BLaER1 treated with 17β-estradiol and CSF1 and Interleukin-3, amounts not matched to agents 10 nM and 100 nM (cell line): ENCODE data around the gene TK2.

Source experiments
- H3K27ac ChIP-seq, 11 experiments: shearing (Covaris generic); formaldehyde crosslinking; 2 replicates each; pipeline ENCODE4 v1.8.1; 2022
- H3K27me3 ChIP-seq, 11 experiments: shearing (Covaris generic); formaldehyde crosslinking; 2 replicates each; pipeline ENCODE4 v1.8.1; 2022
- H3K36me3 ChIP-seq, 11 experiments: shearing (Covaris generic); formaldehyde crosslinking; 2 replicates each; pipeline ENCODE4 v1.8.1; 2022
- H3K4me1 ChIP-seq, 10 experiments: shearing (Covaris generic); formaldehyde crosslinking; 2 replicates each; pipeline ENCODE4 v1.8.1; 2022
- H3K4me2 ChIP-seq, 11 experiments: shearing (Covaris generic); formaldehyde crosslinking; 2 replicates each; pipeline ENCODE4 v1.8.1; 2022
- H3K4me3 ChIP-seq, 10 experiments: shearing (Covaris generic); formaldehyde crosslinking; 2 replicates each; pipeline ENCODE4 v1.8.1; 2022
- H3K9ac ChIP-seq, 11 experiments: shearing (Covaris generic); formaldehyde crosslinking; 2 replicates each; pipeline ENCODE4 v1.8.1; 2022
- H3K9me3 ChIP-seq, 11 experiments: shearing (Covaris generic); formaldehyde crosslinking; replicated peaks in 1 of 11; 2 replicates each; pipeline ENCODE4 v1.8.1; 2022
- H4K20me1 ChIP-seq, 11 experiments: shearing (Covaris generic); formaldehyde crosslinking; 2 replicates each; pipeline ENCODE4 v1.8.1; 2022
- Cebpa-rat ChIP-seq, 11 experiments: shearing (Covaris generic); IDR thresholded peaks; 2 replicates each; pipeline ENCODE4 v1.8.1; 2022

TK2 gene

GRCh38 chr16:66473654-66474519, 76.0 kb downstream of the TK2 start:
- H3K36me3 ChIP-seq, result no peaks in the 10 kb centered on the region
- H3K27ac ChIP-seq, result no peak overlapping the region
- peaks cover 16 to 46% (median 37%) of the 10 kb centered on the region in 10 experiments for H3K4me1 ChIP-seq
- no peak overlapping the region for H3K9ac ChIP-seq
- no peak overlapping the region for H3K4me3 ChIP-seq
- no peaks in the 10 kb centered on the region for H4K20me1 ChIP-seq
- H3K9me3 ChIP-seq, result no peaks in the 10 kb centered on the region
- no peaks in the 10 kb centered on the region for H3K27me3 ChIP-seq
- 0 out of 22 replicates have a peak overlapping the region, but pooled peaks of 1 of the 11 experiments have one; percentile 3 for H3K4me2 ChIP-seq
- no peak for TF ChIP-seq Cebpa-rat (IDR thresholded peaks at IDR 0.05)

- H3K27me3 ChIP-seq, result no peaks in the 10 kb centered on the region
- H3K4me3 ChIP-seq, result no peak overlapping the region
- peaks cover 8 to 38% (median 30%) of the 10 kb centered on the region in 10 experiments for H3K4me1 ChIP-seq
- H3K27ac ChIP-seq, result no peak overlapping the region
- no peaks in the 10 kb centered on the region for H3K9me3 ChIP-seq
- no peak for TF ChIP-seq Cebpa-rat (IDR thresholded peaks at IDR 0.05)
- H3K9ac ChIP-seq, result no peak overlapping the region
- H4K20me1 ChIP-seq, result no peaks in the 10 kb centered on the region; a peak in 1 of 22 replicates
- H3K36me3 ChIP-seq, result no peaks in the 10 kb centered on the region
- H3K4me2 ChIP-seq, result no peak overlapping the region
Measured at GRCh38 chr16:66473051-66473571, 76.8 kb downstream of the TK2 start.

- H3K4me1 ChIP-seq, result peaks cover 0 to 26% (median 17%) of the 10 kb centered on the region in 10 experiments; a peak in 18 of 20 replicates
- no peak overlapping the region for H3K9ac ChIP-seq
- H3K36me3 ChIP-seq, result no peaks in the 10 kb centered on the region
- H3K4me3 ChIP-seq, result no peak overlapping the region
- peaks cover 0 to 9% (median 2%) of the 10 kb centered on the region in 11 experiments; a peak in 13 of 22 replicates for H3K9me3 ChIP-seq
- H4K20me1 ChIP-seq, result no peaks in the 10 kb centered on the region; a peak in 1 of 22 replicates
- H3K27ac ChIP-seq, result no peak overlapping the region
- TF ChIP-seq Cebpa-rat (IDR thresholded peaks at IDR 0.05), result no peak
- no peak overlapping the region for H3K4me2 ChIP-seq
- H3K27me3 ChIP-seq, result no peaks in the 10 kb centered on the region
Measured at GRCh38 chr16:66471716-66472393, 78.1 kb downstream of the TK2 start.

GRCh38 chr16:66471264-66471663, 78.7 kb downstream of the TK2 start:
- Histone ChIP-seq H3K4me1 (peaks cover 0 to 20% (median 11%) of the 10 kb centered on the region in 10 experiments; a peak in 18 of 20 replicates), H3K4me2 (no peak overlapping the region), H3K27ac (no peak overlapping the region), H3K27me3 (no peaks in the 10 kb centered on the region), H4K20me1 (no peaks in the 10 kb centered on the region; a peak in 1 of 22 replicates), H3K4me3 (no peak overlapping the region), H3K9ac (no peak overlapping the region), H3K36me3 (no peaks in the 10 kb centered on the region), H3K9me3 (peaks cover 0 to 15% (median 8%) of the 10 kb centered on the region in 11 experiments; a peak in 16 of 22 replicates)
- TF ChIP-seq Cebpa-rat (IDR thresholded peaks at IDR 0.05), result no peak

- H3K4me1 ChIP-seq, result peaks cover 0 to 17% (median 10%) of the 10 kb centered on the region in 10 experiments; a peak in 18 of 20 replicates
- no peak overlapping the region for H3K27ac ChIP-seq
- H3K36me3 ChIP-seq, result no peaks in the 10 kb centered on the region
- H3K9me3 ChIP-seq, result peaks cover 0 to 19% (median 10%) of the 10 kb centered on the region in 11 experiments; a peak in 16 of 22 replicates
- TF ChIP-seq Cebpa-rat (IDR thresholded peaks at IDR 0.05), result no peak
- no peaks in the 10 kb centered on the region; a peak in 1 of 22 replicates for H4K20me1 ChIP-seq
- H3K4me3 ChIP-seq, result no peak overlapping the region
- H3K4me2 ChIP-seq, result no peak overlapping the region
- H3K27me3 ChIP-seq, result no peaks in the 10 kb centered on the region
- no peak overlapping the region for H3K9ac ChIP-seq
Measured at GRCh38 chr16:66470556-66470955, 79.4 kb downstream of the TK2 start.

GRCh38 chr16:66469947-66470546, 79.9 kb downstream of the TK2 start:
- no peaks in the 10 kb centered on the region for H3K36me3 ChIP-seq
- H3K27ac ChIP-seq, result no peak overlapping the region
- no peak for TF ChIP-seq Cebpa-rat (IDR thresholded peaks at IDR 0.05)
- H4K20me1 ChIP-seq, result no peaks in the 10 kb centered on the region; a peak in 1 of 22 replicates
- no peak overlapping the region for H3K9ac ChIP-seq
- no peak overlapping the region for H3K4me2 ChIP-seq
- peaks cover 0 to 12% (median 5%) of the 10 kb centered on the region in 10 experiments; a peak in 18 of 20 replicates for H3K4me1 ChIP-seq
- peaks cover 0 to 19% (median 10%) of the 10 kb centered on the region in 11 experiments; a peak in 16 of 22 replicates for H3K9me3 ChIP-seq
- H3K4me3 ChIP-seq, result no peak overlapping the region
- H3K27me3 ChIP-seq, result no peaks in the 10 kb centered on the region

- no peaks in the 10 kb centered on the region for H3K36me3 ChIP-seq
- H3K9ac ChIP-seq, result no peak overlapping the region
- no peak overlapping the region for H3K4me2 ChIP-seq
- H3K4me3 ChIP-seq, result no peak overlapping the region
- peaks cover 0 to 7% (median under 1%) of the 10 kb centered on the region in 10 experiments; a peak in 8 of 20 replicates for H3K4me1 ChIP-seq
- H3K9me3 ChIP-seq, result peaks cover 0 to 19% (median 10%) of the 10 kb centered on the region in 11 experiments; a peak in 16 of 22 replicates
- TF ChIP-seq Cebpa-rat (IDR thresholded peaks at IDR 0.05), result no peak
- H3K27me3 ChIP-seq, result peaks cover 0 to 3% (median 0%) of the 10 kb centered on the region in 11 experiments; a peak in 7 of 22 replicates
- no peaks in the 10 kb centered on the region; a peak in 1 of 22 replicates for H4K20me1 ChIP-seq
- H3K27ac ChIP-seq, result no peak overlapping the region
Measured at GRCh38 chr16:66469291-66469946, 80.5 kb downstream of the TK2 start.

- no peak overlapping the region for H3K9ac ChIP-seq
- no peak overlapping the region for H3K4me2 ChIP-seq
- H3K4me1 ChIP-seq, result peaks cover 0 to 10% (median 7%) of the 10 kb centered on the region in 10 experiments; a peak in 10 of 20 replicates
- no peak overlapping the region for H3K27ac ChIP-seq
- H3K27me3 ChIP-seq, result peaks cover 0 to 10% (median 0%) of the 10 kb centered on the region in 11 experiments; a peak in 8 of 22 replicates
- H3K36me3 ChIP-seq, result no peaks in the 10 kb centered on the region
- H3K9me3 ChIP-seq, result peaks cover 0 to 19% (median 10%) of the 10 kb centered on the region in 11 experiments; a peak in 16 of 22 replicates
- H3K4me3 ChIP-seq, result no peak overlapping the region
- H4K20me1 ChIP-seq, result no peaks in the 10 kb centered on the region; a peak in 1 of 22 replicates
- no peak for TF ChIP-seq Cebpa-rat (IDR thresholded peaks at IDR 0.05)
Measured at GRCh38 chr16:66468321-66468965, 81.5 kb downstream of the TK2 start.
